Gastrocnemius medialis (tissue), 4 donors: Measurements from ENCODE around the gene C10orf105.

Experiments
- POLR2A ChIP-seq, 2 donors: fragments of 450-650 bp; IDR thresholded peaks; one replicate each; pipeline ENCODE4 v1.6.1; 2017; ENCODE audit warnings: antibody characterized with exemption in 2 of 2, mild to moderate bottlenecking in 2 of 2, moderate library complexity in 2 of 2
- TF ChIP-seq, protein P1 (sequence below), 5 experiments: fragments of 450-650 bp in 3 of 5; fragments of 200-600 bp in 2 of 5; sonication (generic) in 2 of 5; IDR thresholded peaks in 4 of 5; conservative IDR thresholded peaks in 1 of 5; 1 replicate in 4 of 5; 2 replicates in 1 of 5; pipeline ENCODE4 v1.5.1; 2016 to 2019; ENCODE audit warnings: antibody characterized with exemption in 5 of 5, mild to moderate bottlenecking in 3 of 5, moderate library complexity in 3 of 5

DNA sequence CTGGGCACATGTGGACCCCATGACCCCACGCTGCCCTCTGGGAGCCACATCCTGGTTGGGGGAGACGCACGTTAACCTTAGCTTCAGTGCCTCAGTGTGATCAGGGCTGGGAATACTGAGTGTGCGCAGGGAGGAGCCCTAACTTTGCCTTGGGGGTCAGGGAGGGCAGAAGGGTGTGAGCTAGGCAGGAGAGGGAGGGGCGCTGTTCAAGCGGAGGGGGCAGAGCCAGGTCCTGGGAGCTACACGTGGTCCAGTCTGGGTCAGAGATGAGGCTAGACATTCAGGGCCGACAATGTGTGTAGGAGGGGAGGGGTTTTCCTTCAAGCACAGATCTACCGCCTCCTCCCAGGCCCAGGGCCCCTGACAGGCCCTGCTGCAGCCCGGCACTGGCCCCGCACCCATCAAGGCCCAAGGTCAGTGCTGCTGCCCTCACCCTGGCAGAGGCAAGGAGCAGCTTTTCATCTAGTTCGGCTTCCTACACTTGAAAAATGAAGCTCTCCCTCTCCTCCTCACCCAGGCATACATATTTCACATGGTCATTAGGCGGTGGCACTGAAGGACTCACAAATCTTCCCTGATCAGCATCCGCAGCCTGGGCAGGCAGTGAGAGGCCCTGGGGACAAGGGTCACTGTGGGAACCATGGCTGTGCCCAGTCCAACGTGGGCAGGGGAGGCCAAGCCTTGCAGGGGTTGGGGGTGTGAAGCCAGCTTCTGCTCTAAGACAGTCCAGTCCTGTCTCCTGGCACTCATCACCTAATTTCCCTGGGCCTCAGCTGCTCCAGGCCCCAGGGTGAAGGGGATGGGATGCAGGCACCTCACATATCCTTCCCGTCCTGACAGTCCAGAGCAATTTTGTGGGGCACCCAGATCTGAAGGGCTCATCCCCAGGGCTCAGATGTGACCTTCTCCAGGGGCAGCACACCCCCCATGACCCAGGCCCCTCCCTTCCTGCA is 47.3 kb downstream of the C10orf105 start:
- TF ChIP-seq, protein P1, sequence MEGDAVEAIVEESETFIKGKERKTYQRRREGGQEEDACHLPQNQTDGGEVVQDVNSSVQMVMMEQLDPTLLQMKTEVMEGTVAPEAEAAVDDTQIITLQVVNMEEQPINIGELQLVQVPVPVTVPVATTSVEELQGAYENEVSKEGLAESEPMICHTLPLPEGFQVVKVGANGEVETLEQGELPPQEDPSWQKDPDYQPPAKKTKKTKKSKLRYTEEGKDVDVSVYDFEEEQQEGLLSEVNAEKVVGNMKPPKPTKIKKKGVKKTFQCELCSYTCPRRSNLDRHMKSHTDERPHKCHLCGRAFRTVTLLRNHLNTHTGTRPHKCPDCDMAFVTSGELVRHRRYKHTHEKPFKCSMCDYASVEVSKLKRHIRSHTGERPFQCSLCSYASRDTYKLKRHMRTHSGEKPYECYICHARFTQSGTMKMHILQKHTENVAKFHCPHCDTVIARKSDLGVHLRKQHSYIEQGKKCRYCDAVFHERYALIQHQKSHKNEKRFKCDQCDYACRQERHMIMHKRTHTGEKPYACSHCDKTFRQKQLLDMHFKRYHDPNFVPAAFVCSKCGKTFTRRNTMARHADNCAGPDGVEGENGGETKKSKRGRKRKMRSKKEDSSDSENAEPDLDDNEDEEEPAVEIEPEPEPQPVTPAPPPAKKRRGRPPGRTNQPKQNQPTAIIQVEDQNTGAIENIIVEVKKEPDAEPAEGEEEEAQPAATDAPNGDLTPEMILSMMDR (IDR thresholded peaks at IDR 0.05 in 4 of 5, conservative IDR thresholded peaks at IDR 0.05 in 1 of 5): no peak
- TF ChIP-seq POLR2A (IDR thresholded peaks at IDR 0.05): no peak
